Uterus (tissue), 4 donors: ENCODE results near the gene CDC42EP5. TPM values are rescaled to one million over a fixed set of nuclear protein-coding genes. Genes with fewer than 3 reads are reported as not detected.

ENCODE experiments used
- DNase-seq, 2 donors: peaks; one replicate each; pipeline ENCODE4 v3.0.0-alpha.2; 2019 to 2020
- H3K27ac ChIP-seq, 2 donors: fragments of 200-600 bp; sonication (generic); 1 replicate in 1 of 2; 2 replicates in 1 of 2; pipeline ENCODE4 v1.5.1; 2016 to 2018
- H3K27me3 ChIP-seq, 2 donors: fragments of 200-600 bp; sonication (generic); one replicate each; pipeline ENCODE4 v1.5.1; 2018 to 2019; ENCODE audit warnings: control low read depth in 1 of 2
- H3K36me3 ChIP-seq, 2 donors: fragments of 200-600 bp; sonication (generic); one replicate each; pipeline ENCODE4 v1.5.1; 2019; ENCODE audit warnings: control low read depth in 1 of 2
- H3K4me1 ChIP-seq, 2 donors: fragments of 200-600 bp; sonication (generic); one replicate each; pipeline ENCODE4 v1.5.1; 2018 to 2019; ENCODE audit warnings: control low read depth in 1 of 2
- H3K4me3 ChIP-seq, 2 donors: fragments of 200-600 bp; sonication (generic); 1 replicate in 1 of 2; 2 replicates in 1 of 2; pipeline ENCODE4 v1.5.1; 2018 to 2019; ENCODE audit warnings: mild to moderate bottlenecking in 1 of 2
- H3K9me3 ChIP-seq, 2 donors: fragments of 200-600 bp; sonication (generic); one replicate each; pipeline ENCODE4 v1.5.1; 2019; ENCODE audit warnings: control low read depth in 1 of 2
- CTCF ChIP-seq, 4 experiments: fragments of 200-600 bp in 2 of 4; fragments of 450-650 bp in 2 of 4; sonication (generic) in 2 of 4; IDR thresholded peaks; one replicate each; pipeline ENCODE4 v1.5.1; 2016 to 2019; ENCODE audit warnings: antibody characterized with exemption in 4 of 4, mild to moderate bottlenecking in 2 of 4, moderate library complexity in 1 of 4
- POLR2A ChIP-seq, 2 donors: fragments of 450-650 bp; IDR thresholded peaks; one replicate each; pipeline ENCODE4 v1.6.1; 2016; ENCODE audit warnings: antibody characterized with exemption in 2 of 2, mild to moderate bottlenecking in 1 of 2, moderate library complexity in 1 of 2
- intact Hi-C: fragments of 100-400 bp; cut with DNase I; formaldehyde crosslinking; loops from one replicate; pipeline ENCODE4 v1.15.1; 2023; ENCODE audit warnings: low total_unique reads
- total RNA-seq, 4 donors: library from RNA; depleted of rRNA in 3 of 4; stranded (reverse); fragments of >200 nt in 3 of 4; gene quantifications; one replicate each; pipeline versions ENCODE4 v1.1.0 to v1.2.4, GENCODE V29; 2014 to 2023
- donor health status: DM: yes; HTN: yes; CAD: no.

CDC42EP5 gene
- 10 to 100 TPM in 2 of 4 donors, 1 to 10 TPM in 2; 1.8 to 39.8 (median 16.1) TPM for total RNA-seq

- peak within 1 kb of the TSS; percentile 37 to 39 for H3K4me3 ChIP-seq
- H3K27ac ChIP-seq: peak within 1 kb of the TSS; percentile 83 to 84
- peaks cover 0 to 4% of the 10 kb centered on the region in 2 donors for H3K27me3 ChIP-seq
- DNase-seq: peak; percentile 77 to 84
- no peaks in the 10 kb centered on the region for H3K36me3 ChIP-seq
- no peaks in the 10 kb centered on the region for H3K4me1 ChIP-seq
- no peaks in the 10 kb centered on the region for H3K9me3 ChIP-seq
- peak; percentile 35 to 57 for TF ChIP-seq POLR2A (IDR thresholded peaks at IDR 0.05)
- no peak for TF ChIP-seq CTCF (IDR thresholded peaks at IDR 0.05)
- intact Hi-C loops: no loop called here
Measured at GRCh38 chr19:54473071-54473891, at the start of gene CDC42EP5. Gene CDC42EP5, minus strand, starts transcription at chr19:54473296. Its CDS starts 7,749 bp downstream, at chr19:54465547.

GRCh38 chr19:54521860-54522513 lies 48.9 kb upstream of the CDC42EP5 start:
- Histone ChIP-seq H3K27me3 (no peaks in the 10 kb centered on the region), H3K9me3 (no peaks in the 10 kb centered on the region), H3K4me1 (no peaks in the 10 kb centered on the region), H3K4me3 (no peak overlapping the region), H3K36me3 (no peaks in the 10 kb centered on the region), H3K27ac (no peak overlapping the region)
- TF ChIP-seq CTCF (IDR thresholded peaks at IDR 0.05) (no peak), POLR2A (IDR thresholded peaks at IDR 0.05) (no peak)
- intact Hi-C loops: no loop called here
- DNase-seq: no peak

- TF ChIP-seq POLR2A (IDR thresholded peaks at IDR 0.05) (no peak), CTCF (IDR thresholded peaks at IDR 0.05) (no peak)
- no peak for DNase-seq
- no peaks in the 10 kb centered on the region for H3K36me3 ChIP-seq
- H3K27ac ChIP-seq: no peak overlapping the region
- H3K4me3 ChIP-seq: no peak overlapping the region
- no peaks in the 10 kb centered on the region for H3K9me3 ChIP-seq
- intact Hi-C loops: no loop called here
- no peaks in the 10 kb centered on the region for H3K4me1 ChIP-seq
- no peaks in the 10 kb centered on the region for H3K27me3 ChIP-seq
Measured at GRCh38 chr19:54521022-54521859, 48.1 kb upstream of the CDC42EP5 start.

- intact Hi-C loops: no loop called here
Measured at GRCh38 chr19:54518844-54519243, 45.7 kb upstream of the CDC42EP5 start.

More at GRCh38 chr19:54518844-54519243, 45.7 kb upstream of the CDC42EP5 start:
- no peak for TF ChIP-seq CTCF (IDR thresholded peaks at IDR 0.05)
- no peak for TF ChIP-seq POLR2A (IDR thresholded peaks at IDR 0.05)
- H3K36me3 ChIP-seq: no peaks in the 10 kb centered on the region
- no peaks in the 10 kb centered on the region for H3K27me3 ChIP-seq
- H3K9me3 ChIP-seq: no peaks in the 10 kb centered on the region
- H3K4me3 ChIP-seq: no peak overlapping the region
- H3K4me1 ChIP-seq: no peaks in the 10 kb centered on the region
- DNase-seq: peak in 1 of 2 donors; percentile 20
- no peak overlapping the region for H3K27ac ChIP-seq
